GM12874 (cell line): ENCODE measurements around the gene ATRAID.

Experiments used
- TF ChIP-seq, protein P1 (sequence below): IDR thresholded peaks from 2 replicates; pipeline ENCODE4 v1.5.1; 2011; ENCODE audit warnings: low read depth, mild to moderate bottlenecking, control low read depth, low read length, moderate library complexity; ENCODE audit not compliant: insufficient read depth

The ATRAID gene

DNA sequence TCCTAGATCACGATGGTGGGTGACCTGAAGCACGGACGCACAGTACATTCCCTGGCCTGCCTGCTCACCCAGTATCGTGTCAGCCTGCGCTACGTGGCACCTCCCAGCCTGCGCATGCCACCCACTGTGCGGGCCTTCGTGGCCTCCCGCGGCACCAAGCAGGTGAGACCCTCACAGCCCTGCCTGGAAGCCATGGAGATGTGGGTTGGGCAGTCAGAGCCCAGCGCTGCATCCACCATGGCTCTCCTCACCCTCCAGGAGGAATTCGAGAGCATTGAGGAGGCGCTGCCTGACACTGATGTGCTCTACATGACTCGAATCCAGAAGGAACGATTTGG lies 30.7 kb downstream of the ATRAID start:
- TF ChIP-seq, protein P1, sequence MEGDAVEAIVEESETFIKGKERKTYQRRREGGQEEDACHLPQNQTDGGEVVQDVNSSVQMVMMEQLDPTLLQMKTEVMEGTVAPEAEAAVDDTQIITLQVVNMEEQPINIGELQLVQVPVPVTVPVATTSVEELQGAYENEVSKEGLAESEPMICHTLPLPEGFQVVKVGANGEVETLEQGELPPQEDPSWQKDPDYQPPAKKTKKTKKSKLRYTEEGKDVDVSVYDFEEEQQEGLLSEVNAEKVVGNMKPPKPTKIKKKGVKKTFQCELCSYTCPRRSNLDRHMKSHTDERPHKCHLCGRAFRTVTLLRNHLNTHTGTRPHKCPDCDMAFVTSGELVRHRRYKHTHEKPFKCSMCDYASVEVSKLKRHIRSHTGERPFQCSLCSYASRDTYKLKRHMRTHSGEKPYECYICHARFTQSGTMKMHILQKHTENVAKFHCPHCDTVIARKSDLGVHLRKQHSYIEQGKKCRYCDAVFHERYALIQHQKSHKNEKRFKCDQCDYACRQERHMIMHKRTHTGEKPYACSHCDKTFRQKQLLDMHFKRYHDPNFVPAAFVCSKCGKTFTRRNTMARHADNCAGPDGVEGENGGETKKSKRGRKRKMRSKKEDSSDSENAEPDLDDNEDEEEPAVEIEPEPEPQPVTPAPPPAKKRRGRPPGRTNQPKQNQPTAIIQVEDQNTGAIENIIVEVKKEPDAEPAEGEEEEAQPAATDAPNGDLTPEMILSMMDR, result no peak

DNA sequence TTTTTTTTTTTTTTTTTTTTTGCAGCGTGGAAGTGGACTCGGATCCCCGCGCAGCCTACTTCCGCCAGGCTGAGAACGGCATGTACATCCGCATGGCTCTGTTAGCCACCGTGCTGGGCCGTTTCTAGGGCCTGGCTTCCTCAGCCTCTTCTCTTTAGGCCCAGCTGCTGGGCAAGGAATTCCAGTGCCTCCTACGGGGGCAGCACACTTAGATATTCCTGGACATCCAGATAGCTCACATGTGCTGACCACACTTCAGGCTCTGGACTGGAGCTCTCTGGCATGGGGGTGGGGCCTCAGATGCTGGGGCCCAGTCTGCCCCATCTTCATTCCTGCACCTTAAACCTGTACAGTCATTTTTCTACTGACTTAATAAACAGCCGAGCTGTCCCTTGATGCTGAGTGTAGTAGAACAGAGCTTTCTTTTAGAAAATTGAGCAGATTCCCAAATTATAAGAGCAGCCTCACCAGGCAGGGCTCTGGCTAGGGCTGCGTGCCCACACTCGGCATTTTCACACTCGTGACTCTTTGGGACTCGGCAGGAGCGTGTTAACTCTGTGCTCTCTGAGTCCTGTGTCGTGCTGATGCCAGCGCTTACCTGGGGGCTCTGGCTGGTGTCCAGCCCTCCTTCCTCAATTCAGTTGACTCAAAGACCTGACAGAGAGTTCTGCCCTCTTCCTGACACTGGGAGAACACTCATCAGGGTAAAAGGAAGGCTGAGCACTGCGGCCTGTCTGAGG lies 31.7 kb downstream of the ATRAID start:
- TF ChIP-seq, protein P1, result no peak

DNA sequence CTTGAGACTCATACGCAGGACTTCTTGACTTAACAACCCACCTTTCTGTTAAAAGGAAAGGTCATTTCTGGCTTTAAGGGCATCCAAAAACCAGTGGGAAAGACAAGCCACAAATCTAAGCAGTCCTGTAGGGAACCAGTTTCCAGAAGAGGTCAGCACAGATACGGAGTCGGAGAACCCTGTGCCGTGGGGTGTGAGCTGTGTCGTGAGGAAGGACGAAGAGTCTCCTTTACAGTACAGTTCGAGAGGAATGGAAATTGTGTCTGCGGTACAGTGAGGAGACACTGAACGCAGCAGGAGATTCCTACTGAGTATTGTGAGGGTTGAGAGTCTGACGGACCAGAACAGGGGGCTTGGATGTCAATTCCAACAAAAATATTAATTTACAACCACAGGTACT lies 33.3 kb downstream of the ATRAID start:
- TF ChIP-seq, protein P1, result no peak

- TF ChIP-seq, protein P1, result no peak
These were observed 33.8 kb downstream of the ATRAID start for GRCh38 chr2:27245626-27246025.

GRCh38 chr2:27247893-27248292 lies 36.1 kb downstream of the ATRAID start:
- TF ChIP-seq, protein P1, result no peak

DNA sequence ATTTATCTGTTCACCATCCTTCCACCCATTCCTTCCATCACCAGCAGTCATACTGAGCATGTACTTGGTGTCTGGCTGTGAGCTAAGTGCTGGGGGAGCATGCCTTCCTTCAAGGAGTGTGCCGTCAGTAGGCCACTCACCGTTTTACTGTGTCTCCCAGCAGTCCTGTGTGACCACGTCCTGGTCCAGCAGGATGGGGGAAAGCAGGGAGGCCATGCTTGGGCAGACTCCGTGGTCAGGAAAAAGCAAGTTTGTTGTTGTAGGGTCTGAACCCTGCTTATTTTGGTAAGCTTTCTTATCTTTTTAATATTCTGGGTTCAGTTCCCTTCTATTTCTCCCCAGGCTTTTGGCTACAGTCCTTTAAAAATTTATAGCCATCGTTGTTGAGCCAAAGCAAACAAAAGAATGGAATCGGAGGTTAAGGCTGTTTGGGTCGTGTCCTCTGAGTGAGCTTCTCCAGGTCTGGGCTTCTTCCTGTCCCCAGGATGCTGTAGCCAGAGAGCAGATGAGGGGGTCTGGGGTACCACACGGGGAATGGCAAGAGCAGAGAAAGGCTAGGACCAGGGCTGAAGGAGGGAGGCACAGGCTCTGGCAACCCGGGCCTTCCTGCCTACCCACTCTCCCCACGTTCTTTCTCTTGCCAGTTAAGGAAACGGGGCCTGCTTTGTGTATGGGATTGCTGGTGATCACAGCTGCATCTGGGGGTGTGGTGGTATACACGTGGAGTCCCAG lies 37.5 kb downstream of the ATRAID start:
- TF ChIP-seq, protein P1, result no peak

DNA sequence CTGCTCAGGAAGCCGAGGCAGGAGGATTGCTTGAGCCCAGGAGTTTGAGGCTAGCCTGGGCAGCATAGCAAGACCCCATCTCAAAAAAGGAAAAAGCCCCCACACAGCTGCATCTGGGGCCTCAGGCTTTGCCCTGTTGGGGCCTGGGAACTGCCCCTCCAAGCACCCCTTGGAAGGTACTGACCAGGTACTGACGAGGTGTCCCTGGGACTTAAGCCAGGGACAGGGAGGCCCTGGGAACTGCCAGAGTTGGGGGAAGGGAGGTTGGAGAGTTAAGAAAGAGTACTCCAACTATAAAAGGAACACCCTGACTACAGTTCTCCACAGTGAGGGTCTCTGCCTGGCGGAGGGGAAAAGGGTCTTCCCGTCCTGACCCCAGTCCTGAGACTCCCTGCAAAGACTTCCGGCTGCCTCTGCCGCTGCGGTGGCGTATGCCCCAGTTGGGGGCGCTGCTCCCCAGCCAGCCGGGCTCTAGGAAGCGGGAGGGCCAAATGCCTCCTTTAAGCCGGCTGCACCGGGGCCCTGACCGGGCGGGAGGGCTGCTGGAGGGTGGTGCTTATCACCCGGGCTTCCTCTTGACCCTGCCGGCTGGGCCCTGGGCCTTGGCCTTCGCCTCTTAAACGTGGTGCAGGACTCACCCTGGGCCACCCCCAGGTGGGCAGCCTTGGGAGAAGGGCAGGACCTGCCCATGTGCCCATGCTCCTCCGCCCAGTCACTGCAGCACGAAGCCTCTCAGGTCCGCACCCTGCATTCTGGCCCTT lies 38.2 kb downstream of the ATRAID start:
- TF ChIP-seq, protein P1, result peak; percentile 77
